Dendritic cell treated with granulocyte-macrophage colony-stimulating factor and Interleukin-4, amounts not matched to agents 40 ng/mL and 50 ng/mL, for 4 days (primary cell): ENCODE results near the gene PPP2R2D.
"Not testable (repeated sequence)": the region's sequence is repeated elsewhere in the genome, so short reads cannot be mapped to it uniquely, and the experiment has no call there.

Experiments
- H3K27ac Mint-ChIP-seq: one replicate; pipeline ENCODE4 v1.8.0; 2022; ENCODE audit warnings: mild to moderate bottlenecking, mixed read lengths
- H3K27me3 Mint-ChIP-seq: one replicate; pipeline ENCODE4 v1.8.0; 2022; ENCODE audit warnings: mild to moderate bottlenecking, mixed read lengths
- H3K36me3 Mint-ChIP-seq: one replicate; pipeline ENCODE4 v1.8.0; 2022; ENCODE audit warnings: low read depth, mixed read lengths
- H3K4me1 Mint-ChIP-seq: one replicate; pipeline ENCODE4 v1.8.0; 2022; ENCODE audit warnings: low read depth, mixed read lengths
- H3K4me3 Mint-ChIP-seq: one replicate; pipeline ENCODE4 v1.8.0; 2022; ENCODE audit warnings: mild to moderate bottlenecking, moderate library complexity, mixed read lengths
- H3K9me3 Mint-ChIP-seq: one replicate; pipeline ENCODE4 v1.8.0; 2022; ENCODE audit warnings: mixed read lengths
- intact Hi-C: fragments of 100-400 bp; cut with micrococcal nuclease; formaldehyde crosslinking; loops from one replicate; pipeline ENCODE4 v1.15.0; 2022

PPP2R2D gene

DNA sequence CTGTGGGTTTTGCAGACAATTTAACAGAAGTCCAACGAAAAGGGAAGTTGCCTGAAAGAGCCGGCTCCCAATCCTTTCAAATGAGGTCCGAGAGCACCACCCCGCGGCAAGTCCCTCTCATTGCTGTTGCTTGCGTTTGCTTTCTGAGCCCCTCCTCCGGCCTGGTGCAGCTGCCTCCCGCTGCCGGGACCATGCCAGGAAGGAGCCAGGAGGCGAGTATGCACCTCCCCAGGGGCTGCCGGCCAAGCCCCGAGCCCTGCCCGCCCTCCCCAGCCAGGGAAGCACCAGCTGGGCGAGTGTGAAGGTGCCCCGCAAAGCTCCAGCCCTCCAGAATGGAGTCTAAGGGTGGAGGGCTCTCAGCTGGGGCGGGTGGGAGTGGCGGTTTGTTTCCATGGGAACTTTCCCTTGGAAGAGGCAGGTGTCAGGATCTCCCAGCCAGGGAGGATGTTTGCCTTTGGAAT lies 25.8 kb upstream of the PPP2R2D start:
- intact Hi-C loops, result no loop called here
- Mint-ChIP-seq H3K4me1 (peaks cover 6% of the 10 kb centered on the region), H3K36me3 (no peaks in the 10 kb centered on the region), H3K9me3 (no peaks in the 10 kb centered on the region), H3K4me3 (no peak overlapping the region), H3K27me3 (peaks cover 13% of the 10 kb centered on the region), H3K27ac (no peak overlapping the region)

DNA sequence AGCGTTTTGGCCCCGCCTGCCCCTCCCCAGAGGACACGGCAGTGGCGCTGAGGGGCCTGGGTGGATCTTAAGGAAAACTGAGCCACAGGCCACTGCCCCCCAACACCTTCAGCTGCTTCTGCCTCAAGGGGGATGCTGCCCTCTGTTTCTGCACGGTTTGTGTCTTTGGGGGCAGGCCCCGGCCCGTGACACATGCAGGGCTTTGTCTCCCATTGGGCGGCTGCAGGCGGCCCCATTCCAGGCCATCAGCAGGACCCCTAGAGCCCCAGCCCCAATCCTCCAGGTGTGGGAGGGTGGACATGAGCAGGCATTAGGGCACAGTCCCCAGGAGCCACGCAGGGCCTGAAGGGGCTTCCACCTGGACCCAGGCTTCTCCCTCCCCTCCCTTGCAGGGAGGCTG lies 25.3 kb upstream of the PPP2R2D start:
- peaks cover 14% of the 10 kb centered on the region for H3K27me3 Mint-ChIP-seq
- no peaks in the 10 kb centered on the region for H3K36me3 Mint-ChIP-seq
- no peaks in the 10 kb centered on the region for H3K9me3 Mint-ChIP-seq
- no peak overlapping the region for H3K4me3 Mint-ChIP-seq
- intact Hi-C loops, result no loop called here
- peaks cover 6% of the 10 kb centered on the region for H3K4me1 Mint-ChIP-seq
- no peak overlapping the region for H3K27ac Mint-ChIP-seq

DNA sequence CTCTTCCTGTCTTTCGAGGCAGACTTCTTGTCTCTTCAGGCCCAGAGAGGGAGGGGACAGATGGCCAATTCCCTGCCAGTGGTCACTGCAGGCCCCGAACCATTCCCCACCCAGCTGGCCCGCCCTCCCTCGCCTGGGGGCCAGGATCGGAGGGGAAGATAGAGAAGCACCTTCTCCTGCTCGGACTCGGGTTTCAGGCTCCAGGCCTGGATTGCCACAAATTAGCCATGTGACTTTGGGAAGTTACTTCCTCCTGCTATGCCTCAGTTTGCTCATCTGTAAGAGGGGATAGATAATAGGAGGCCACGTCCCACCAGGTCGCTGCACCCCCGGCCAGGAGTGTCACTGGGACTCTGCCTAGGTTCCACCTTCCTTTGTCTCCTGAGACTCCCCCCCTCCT lies 24.8 kb upstream of the PPP2R2D start:
- Mint-ChIP-seq H3K4me3 (no peak overlapping the region), H3K36me3 (no peaks in the 10 kb centered on the region), H3K4me1 (peaks cover 6% of the 10 kb centered on the region), H3K27me3 (peaks cover 14% of the 10 kb centered on the region), H3K9me3 (no peaks in the 10 kb centered on the region), H3K27ac (no peak overlapping the region)
- intact Hi-C loops, result no loop called here

DNA sequence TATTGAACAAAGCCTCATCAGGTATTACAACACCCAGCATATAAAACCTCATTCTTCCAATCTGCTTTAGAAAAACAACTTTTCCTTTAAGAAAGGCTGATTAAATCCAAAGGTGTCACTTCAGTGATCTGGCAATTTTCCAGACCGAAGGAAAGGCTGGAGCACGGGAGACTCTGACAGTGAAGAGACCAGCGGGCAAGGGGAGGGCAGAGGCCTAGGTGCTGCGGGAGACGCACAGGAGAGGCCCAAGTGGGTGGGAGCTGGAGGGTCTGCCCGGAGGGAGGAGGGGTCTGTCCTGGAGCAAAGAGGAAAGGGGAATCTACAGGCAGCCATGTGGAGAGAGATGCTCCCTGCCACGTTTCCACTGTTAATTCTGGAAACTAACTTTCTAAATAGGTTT lies 24.3 kb upstream of the PPP2R2D start:
- no peak overlapping the region for H3K27ac Mint-ChIP-seq
- H3K4me1 Mint-ChIP-seq, result peaks cover 6% of the 10 kb centered on the region
- no peaks in the 10 kb centered on the region for H3K36me3 Mint-ChIP-seq
- intact Hi-C loops, result no loop called here
- H3K27me3 Mint-ChIP-seq, result peaks cover 14% of the 10 kb centered on the region
- H3K9me3 Mint-ChIP-seq, result no peaks in the 10 kb centered on the region
- no peak overlapping the region for H3K4me3 Mint-ChIP-seq

DNA sequence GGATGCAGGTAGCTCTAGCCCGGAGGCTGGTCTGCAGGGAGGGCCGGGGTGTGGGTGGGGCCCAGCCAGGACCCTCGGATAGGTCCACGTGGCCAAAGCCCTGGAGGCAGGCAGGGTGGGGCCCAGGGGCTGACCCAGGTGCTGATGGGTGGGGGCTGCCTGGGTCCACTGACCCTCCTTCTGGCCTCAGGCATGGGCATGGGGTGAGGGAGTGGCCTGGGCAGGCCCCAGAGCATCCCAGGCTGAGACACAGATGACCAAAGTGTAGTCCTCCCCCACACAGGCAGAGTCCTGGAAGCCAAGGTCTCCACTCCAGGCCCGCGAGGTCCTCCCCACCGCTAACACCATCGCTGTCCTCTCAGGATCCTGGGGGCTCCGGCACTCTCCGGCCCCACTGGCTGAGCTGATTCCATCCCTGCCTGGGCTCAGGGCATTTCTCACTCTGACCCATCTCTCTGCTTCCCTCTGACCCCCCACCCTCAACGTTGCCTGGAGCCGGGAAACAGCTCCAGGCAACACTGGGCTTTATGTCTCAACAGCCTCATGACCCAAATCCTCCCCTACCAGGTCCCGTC lies 20.7 kb upstream of the PPP2R2D start:
- intact Hi-C loops, result no loop called here
- H3K4me3 Mint-ChIP-seq, result no peak overlapping the region

DNA sequence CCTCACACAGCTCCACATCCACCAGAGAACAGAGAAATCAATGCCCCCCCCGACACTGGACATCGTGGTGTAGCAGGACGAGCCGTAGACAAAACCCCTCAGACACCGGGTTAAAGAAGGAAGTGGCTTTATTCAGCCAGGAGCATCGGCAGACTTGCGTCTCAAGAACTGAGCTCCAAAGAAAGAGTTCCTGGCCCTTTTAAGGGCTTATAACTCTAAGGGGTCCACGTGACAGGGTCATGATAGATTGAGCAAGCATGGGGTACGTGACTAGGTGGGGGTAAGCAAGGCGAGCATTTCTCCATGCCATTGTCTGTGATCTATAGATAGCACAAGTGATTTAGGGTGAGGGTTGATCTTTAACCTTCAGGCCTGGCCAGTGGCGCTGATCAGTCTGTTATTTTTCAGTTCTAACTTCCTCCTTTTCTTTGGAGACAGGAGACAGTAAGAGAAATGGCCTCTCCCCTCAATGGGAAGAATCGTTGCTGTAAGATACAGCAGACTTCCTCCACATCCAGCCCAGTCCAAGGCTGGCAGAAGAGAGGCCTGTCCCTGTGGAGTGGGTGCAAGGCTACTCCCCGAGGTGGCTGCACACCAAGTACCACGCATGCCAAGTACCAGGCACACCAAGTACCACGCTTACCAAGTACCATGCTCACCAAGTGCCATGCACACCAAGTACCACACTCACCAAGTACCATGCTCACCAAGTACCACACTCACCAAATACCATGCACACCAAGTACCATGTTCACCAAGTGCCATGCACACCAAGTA lies 19.5 kb upstream of the PPP2R2D start:
- H3K27me3 Mint-ChIP-seq, result peaks cover 8% of the 10 kb centered on the region
- H3K4me1 Mint-ChIP-seq, result no peaks in the 10 kb centered on the region
- no peaks in the 10 kb centered on the region for H3K9me3 Mint-ChIP-seq
- intact Hi-C loops, result no loop called here
- H3K27ac Mint-ChIP-seq, result no peak overlapping the region
- no peak overlapping the region for H3K4me3 Mint-ChIP-seq
- H3K36me3 Mint-ChIP-seq, result no peaks in the 10 kb centered on the region

More for the DNA sequence above, 20.7 kb upstream of the PPP2R2D start:
- H3K4me1 Mint-ChIP-seq, result no peaks in the 10 kb centered on the region
- no peaks in the 10 kb centered on the region for H3K9me3 Mint-ChIP-seq
- H3K27me3 Mint-ChIP-seq, result peaks cover 10% of the 10 kb centered on the region
- H3K27ac Mint-ChIP-seq, result no peak overlapping the region
- H3K36me3 Mint-ChIP-seq, result no peaks in the 10 kb centered on the region

DNA sequence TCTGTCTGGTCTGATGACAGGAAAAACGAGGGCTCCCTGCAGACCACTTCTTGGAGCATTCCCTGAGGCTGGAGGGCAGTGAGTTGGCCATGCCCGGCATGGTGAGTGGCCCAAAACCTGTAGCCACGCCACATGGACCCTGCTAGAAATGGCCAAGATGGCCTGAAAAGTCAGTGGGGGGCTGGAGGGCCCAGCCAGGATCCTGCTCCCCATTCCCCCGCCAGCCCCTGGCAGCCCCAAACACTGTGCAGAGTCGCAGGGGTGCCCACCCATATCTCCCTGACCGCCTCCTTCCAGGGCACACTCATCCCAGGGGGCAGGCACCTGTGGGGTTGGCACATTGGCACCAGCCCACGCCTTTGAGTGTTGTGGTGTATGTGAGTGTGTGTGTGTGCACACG lies 18.7 kb upstream of the PPP2R2D start:
- Mint-ChIP-seq H3K27me3 (peaks cover 6% of the 10 kb centered on the region), H3K36me3 (no peaks in the 10 kb centered on the region)

DNA sequence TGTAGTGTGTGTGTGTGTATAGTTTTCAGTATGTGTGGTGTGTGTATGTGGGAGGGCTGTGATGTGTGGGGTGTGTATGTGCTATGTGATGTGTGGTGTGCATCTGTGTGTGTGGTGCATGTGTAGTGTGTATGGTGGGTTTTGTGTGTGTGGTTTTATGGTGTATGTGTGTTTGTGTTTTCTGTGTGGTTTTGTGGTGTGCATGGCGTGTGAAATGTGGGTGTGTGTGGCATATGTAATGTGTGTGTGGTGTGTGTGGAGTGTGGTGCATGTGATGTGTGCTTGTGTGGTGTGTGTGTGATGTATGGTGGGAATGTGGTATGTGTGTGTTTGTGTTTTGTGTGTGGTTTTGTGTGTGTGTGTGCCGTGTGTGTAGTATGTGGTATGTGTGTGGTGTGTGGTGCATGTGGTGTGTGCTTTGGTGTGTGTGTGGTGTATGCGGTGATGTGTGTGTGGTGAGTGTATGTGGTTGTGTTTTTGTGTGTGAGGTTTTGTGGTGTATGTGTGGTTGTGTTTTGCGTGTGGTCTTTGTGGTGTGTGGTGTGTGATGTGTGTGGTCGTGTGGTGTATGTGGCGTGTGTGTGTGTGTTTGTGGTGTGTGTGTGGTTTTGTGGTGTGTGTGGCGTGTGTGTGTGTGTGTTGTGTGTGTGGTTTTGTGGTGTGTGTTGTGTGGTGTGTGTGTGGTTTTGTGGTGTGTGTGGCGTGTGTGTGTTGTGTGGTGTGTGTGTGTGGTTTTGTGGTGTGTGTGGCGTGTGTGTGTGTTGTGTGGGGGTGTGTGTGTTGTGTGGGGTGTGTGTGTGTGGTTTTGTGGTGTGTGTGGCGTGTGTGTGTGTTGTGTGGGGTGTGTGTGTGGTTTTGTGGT lies 18.0 kb upstream of the PPP2R2D start:
- H3K4me1 Mint-ChIP-seq, result no peaks in the 10 kb centered on the region

More for the DNA sequence above, 18.7 kb upstream of the PPP2R2D start:
- Mint-ChIP-seq H3K4me3 (no peak overlapping the region), H3K4me1 (no peaks in the 10 kb centered on the region), H3K9me3 (no peaks in the 10 kb centered on the region), H3K27ac (no peak overlapping the region)
- intact Hi-C loops, result no loop called here

DNA sequence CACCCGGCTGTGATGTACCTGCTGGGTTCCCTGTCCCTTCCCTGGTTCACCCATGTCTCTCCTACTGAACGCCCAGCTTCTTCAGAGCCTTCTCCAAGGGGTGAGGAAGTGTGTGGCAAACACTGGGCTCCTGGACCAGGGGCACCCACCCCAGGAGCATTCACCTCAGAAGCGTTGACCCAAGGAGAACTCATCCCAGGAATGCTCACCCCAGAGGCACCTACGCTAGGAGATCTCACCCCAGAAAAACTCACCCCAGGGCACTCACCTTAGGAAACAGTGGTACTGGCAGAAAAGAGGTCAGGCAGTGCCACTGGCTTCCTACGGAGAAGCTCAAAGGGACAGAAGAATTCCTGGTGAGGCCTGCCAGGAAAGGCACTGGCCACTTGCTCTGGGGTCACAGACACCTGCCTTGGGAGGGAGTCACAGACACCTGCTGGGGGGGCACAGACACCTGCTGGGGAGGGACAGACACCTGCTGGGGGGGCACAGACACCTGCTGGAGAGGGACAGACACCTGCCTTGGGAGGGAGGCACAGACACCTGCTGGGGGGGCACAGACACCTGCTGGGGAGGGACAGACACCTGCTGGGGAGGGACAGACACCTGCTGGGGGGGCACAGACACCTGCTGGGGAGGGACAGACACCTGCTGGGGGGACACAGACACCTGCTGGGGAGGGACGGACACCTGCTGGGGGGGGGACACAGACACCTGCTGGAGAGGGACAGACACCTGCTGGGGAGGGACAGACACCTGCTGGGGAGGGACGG lies 17.0 kb upstream of the PPP2R2D start:
- not testable (repeated sequence) for H3K27ac Mint-ChIP-seq, H3K36me3 Mint-ChIP-seq, H3K9me3 Mint-ChIP-seq, H3K4me1 Mint-ChIP-seq, H3K27me3 Mint-ChIP-seq, H3K4me3 Mint-ChIP-seq
- intact Hi-C loops, result loop anchor here (2.0 kb wide), 1 partner anchor 59 kb away; no protein-coding TSS in a partner anchor

More for the DNA sequence above, 18.0 kb upstream of the PPP2R2D start:
- Mint-ChIP-seq H3K27ac (no peak overlapping the region), H3K36me3 (no peaks in the 10 kb centered on the region), H3K4me3 (no peak overlapping the region), H3K27me3 (peaks cover 6% of the 10 kb centered on the region), H3K9me3 (no peaks in the 10 kb centered on the region)
- intact Hi-C loops, result no loop called here

DNA sequence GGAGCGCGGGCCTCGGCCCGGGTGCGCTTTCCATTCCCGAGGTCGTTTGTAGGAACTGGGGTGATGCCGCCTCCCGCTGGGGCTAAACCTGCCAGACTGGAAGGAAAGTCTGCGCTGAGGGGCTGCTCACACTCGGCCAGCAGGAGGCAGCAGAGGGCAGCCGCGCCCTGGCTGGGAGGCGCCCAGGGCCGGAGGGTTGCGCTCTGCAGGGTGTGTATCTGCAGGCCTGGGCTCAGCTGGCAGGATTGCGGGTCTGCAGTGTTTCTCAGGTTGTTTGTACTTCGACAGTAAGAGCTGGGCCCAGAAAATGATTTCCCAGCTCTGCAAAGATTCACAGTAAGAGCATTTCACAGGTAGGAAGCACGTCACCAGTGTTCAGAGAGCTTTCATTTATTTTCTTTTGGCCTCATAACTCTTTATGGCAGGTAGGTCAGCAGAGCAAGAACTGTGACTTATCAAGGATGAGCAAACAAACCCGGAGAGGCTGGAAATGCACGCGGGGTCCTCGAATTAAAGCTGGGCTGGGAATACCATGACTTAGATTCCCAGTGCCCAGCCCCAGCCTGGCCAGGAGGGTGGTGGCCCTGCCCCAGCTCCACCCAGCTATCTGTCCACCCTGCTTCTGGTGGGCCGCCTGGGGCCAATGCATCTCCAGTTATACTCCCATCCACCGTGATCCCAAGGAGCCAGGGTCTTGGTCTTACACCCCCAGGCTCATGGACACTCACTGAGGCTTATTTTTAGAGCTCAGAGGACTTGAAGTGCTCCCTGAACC lies 15.2 kb upstream of the PPP2R2D start:
- H3K36me3 Mint-ChIP-seq, result no peaks in the 10 kb centered on the region
- no peak overlapping the region for H3K27ac Mint-ChIP-seq

DNA sequence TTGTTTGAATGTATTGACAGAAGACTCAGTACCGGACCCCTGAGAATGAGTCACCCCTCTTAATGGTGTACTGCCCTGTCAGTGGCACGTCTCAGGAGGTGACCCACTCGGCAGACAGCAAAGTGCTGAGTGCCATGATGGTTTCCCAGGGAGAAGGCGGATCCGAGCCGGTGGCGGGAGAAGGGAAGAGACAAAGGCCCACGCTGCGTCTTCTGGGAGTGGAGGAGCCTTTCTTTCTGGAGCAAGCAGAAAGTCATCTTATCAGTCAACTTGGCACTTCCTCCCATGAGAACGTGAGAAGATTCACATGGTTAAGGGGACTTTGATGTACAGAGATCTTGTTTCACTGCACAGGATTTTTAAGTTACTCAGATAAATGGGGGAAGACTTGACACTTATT lies 14.6 kb upstream of the PPP2R2D start:
- Mint-ChIP-seq H3K27me3 (peaks cover 4% of the 10 kb centered on the region), H3K9me3 (no peaks in the 10 kb centered on the region), H3K4me3 (no peak overlapping the region), H3K27ac (no peak overlapping the region), H3K4me1 (no peaks in the 10 kb centered on the region), H3K36me3 (no peaks in the 10 kb centered on the region)
- intact Hi-C loops, result no loop called here

More for the DNA sequence above, 15.2 kb upstream of the PPP2R2D start:
- Mint-ChIP-seq H3K4me3 (no peak overlapping the region), H3K4me1 (no peaks in the 10 kb centered on the region), H3K9me3 (no peaks in the 10 kb centered on the region), H3K27me3 (peaks cover 2% of the 10 kb centered on the region)
- intact Hi-C loops, result loop anchor here (2.0 kb wide), 1 partner anchor 57 kb away; no protein-coding TSS in a partner anchor

DNA sequence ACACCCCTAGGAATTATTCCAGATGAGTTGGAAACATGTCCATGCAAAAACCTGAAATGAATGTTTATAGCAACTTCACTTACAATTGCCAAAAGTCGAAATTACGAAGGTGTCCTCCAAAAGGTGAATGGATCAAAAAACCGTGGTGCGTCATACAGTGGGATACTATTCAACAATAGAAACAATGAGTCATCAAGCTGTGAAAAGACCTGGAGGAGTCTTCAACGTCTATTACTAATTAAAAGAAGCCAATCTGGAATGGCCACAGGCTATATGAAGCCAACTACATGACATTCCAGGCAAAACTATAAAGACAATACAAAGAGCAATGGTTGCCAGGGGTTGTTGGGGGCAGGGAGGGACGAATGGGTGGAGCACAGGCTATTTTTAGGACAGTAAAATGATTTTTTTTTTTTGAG lies 12.6 kb upstream of the PPP2R2D start:
- Mint-ChIP-seq H3K4me3 (no peak overlapping the region), H3K27me3 (peaks cover 10% of the 10 kb centered on the region), H3K4me1 (no peaks in the 10 kb centered on the region), H3K27ac (no peak overlapping the region), H3K36me3 (no peaks in the 10 kb centered on the region), H3K9me3 (no peaks in the 10 kb centered on the region)
- intact Hi-C loops, result no loop called here

DNA sequence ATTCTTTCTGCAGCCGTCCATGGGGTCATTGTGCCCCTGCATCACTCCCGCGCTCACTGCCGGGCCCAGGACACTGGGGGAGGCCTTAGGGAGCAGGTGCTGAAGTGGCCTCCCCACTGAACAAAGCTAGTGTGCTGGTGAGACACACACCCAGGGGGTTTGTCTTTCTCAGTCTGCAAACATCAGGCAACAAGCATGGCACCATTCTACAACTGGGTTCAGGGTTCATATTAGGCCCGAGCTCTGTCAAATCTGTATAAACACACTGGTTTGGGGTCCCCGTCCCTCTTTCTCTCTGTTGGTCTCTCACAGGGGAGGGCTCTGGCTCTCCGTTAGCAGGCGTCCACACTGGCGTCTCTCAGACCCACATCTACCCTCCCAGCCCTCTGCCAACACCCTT lies 11.1 kb upstream of the PPP2R2D start:
- H3K27ac Mint-ChIP-seq, result no peak overlapping the region
- H3K9me3 Mint-ChIP-seq, result no peaks in the 10 kb centered on the region
- H3K36me3 Mint-ChIP-seq, result no peaks in the 10 kb centered on the region
- intact Hi-C loops, result no loop called here
- H3K4me3 Mint-ChIP-seq, result no peak overlapping the region
- H3K27me3 Mint-ChIP-seq, result peaks cover 10% of the 10 kb centered on the region
- no peaks in the 10 kb centered on the region for H3K4me1 Mint-ChIP-seq
